GM19035 (cell line): Measurements from ENCODE around the gene NTRK3.

Experiments used
- ATAC-seq: cut with Tn5 transposase; IDR thresholded peaks from one replicate; pipeline ENCODE4 v1.9.1; 2021; ENCODE audit not compliant: unreplicated experiment

The NTRK3 gene

GRCh38 chr15:88012688-88013087 is 243.9 kb downstream of the NTRK3 start:
- no peak for ATAC-seq

- no peak for ATAC-seq
Measured at GRCh38 chr15:88012233-88012632, 244.3 kb downstream of the NTRK3 start.

- no peak for ATAC-seq
Measured at GRCh38 chr15:88011533-88011932, 245.0 kb downstream of the NTRK3 start.

GRCh38 chr15:88006146-88006545 is 250.4 kb downstream of the NTRK3 start:
- ATAC-seq: no peak

GRCh38 chr15:88004399-88004798 is 252.1 kb downstream of the NTRK3 start:
- ATAC-seq: no peak

- no peak for ATAC-seq
Measured at GRCh38 chr15:88003541-88004327, 252.8 kb downstream of the NTRK3 start.

GRCh38 chr15:88002706-88003105 is 253.8 kb downstream of the NTRK3 start:
- ATAC-seq: no peak

- ATAC-seq: no peak
Measured at GRCh38 chr15:87998630-87999029, 257.9 kb downstream of the NTRK3 start.

GRCh38 chr15:87986776-87987175 is 269.8 kb downstream of the NTRK3 start:
- no peak for ATAC-seq

- ATAC-seq: no peak
Measured at GRCh38 chr15:87985451-87985850, 271.1 kb downstream of the NTRK3 start.

GRCh38 chr15:87981969-87982368 is 274.6 kb downstream of the NTRK3 start:
- no peak for ATAC-seq

- ATAC-seq: no peak
Measured at GRCh38 chr15:87977907-87978306, 278.6 kb downstream of the NTRK3 start.

GRCh38 chr15:87976552-87976951 is 280.0 kb downstream of the NTRK3 start:
- no peak for ATAC-seq

GRCh38 chr15:87973501-87974215 is 282.9 kb downstream of the NTRK3 start:
- no peak for ATAC-seq

GRCh38 chr15:87971076-87971475 is 285.5 kb downstream of the NTRK3 start:
- no peak for ATAC-seq

- no peak for ATAC-seq
Measured at GRCh38 chr15:87967951-87968350, 288.6 kb downstream of the NTRK3 start.

GRCh38 chr15:87965304-87965703 is 291.2 kb downstream of the NTRK3 start:
- ATAC-seq: no peak

- ATAC-seq: no peak
Measured at GRCh38 chr15:87962428-87962827, 294.1 kb downstream of the NTRK3 start.

GRCh38 chr15:87961851-87962420 is 294.6 kb downstream of the NTRK3 start:
- ATAC-seq: no peak

- no peak for ATAC-seq
Measured at GRCh38 chr15:87959662-87960061, 296.9 kb downstream of the NTRK3 start.

- no peak for ATAC-seq
Measured at GRCh38 chr15:87959080-87959479, 297.5 kb downstream of the NTRK3 start.

GRCh38 chr15:87955284-87955909 is 301.1 kb downstream of the NTRK3 start:
- no peak for ATAC-seq
